Activated T-cell treated with anti-CD3 and anti-CD28 coated beads for 48 hours (primary cell): ENCODE data around the gene SPOUT1.
"Not testable (repeated sequence)": the region's sequence is repeated elsewhere in the genome, so short reads cannot be mapped to it uniquely, and the experiment has no call there.

Source experiments
- DNase-seq: peaks from one replicate; pipeline ENCODE4 v3.0.0-alpha.2; 2020; ENCODE audit warnings: low read depth

SPOUT1 gene

GRCh38 chr9:128829477-128830251, at the start of gene SPOUT1:
Gene SPOUT1 (minus strand): TSS chr9:128829794. CDS start chr9:128829780, 14 bp downstream.
- peak; percentile 96 for DNase-seq

GRCh38 chr9:128877852-128878251, 48.3 kb upstream of the SPOUT1 start:
- no peak for DNase-seq

GRCh38 chr9:128870941-128871265, 41.3 kb upstream of the SPOUT1 start:
- not testable (repeated sequence) for DNase-seq

- DNase-seq, result no peak
These were observed 40.7 kb upstream of the SPOUT1 start for GRCh38 chr9:128870128-128870940.

GRCh38 chr9:128863647-128864046, 34.1 kb upstream of the SPOUT1 start:
- DNase-seq, result peak; percentile 81

- no peak for DNase-seq
These were observed 32.8 kb upstream of the SPOUT1 start for GRCh38 chr9:128862401-128862851.

- no peak for DNase-seq
These were observed 31.9 kb upstream of the SPOUT1 start for GRCh38 chr9:128861501-128861900.

GRCh38 chr9:128860937-128861336, 31.3 kb upstream of the SPOUT1 start:
- DNase-seq, result no peak

GRCh38 chr9:128858476-128858875, 28.9 kb upstream of the SPOUT1 start:
- DNase-seq, result not testable (repeated sequence)

- not testable (repeated sequence) for DNase-seq
These were observed 24.9 kb upstream of the SPOUT1 start for GRCh38 chr9:128854454-128854853.

- DNase-seq, result not testable (repeated sequence)
These were observed 23.1 kb upstream of the SPOUT1 start for GRCh38 chr9:128852646-128853045.

GRCh38 chr9:128851779-128852600, 22.4 kb upstream of the SPOUT1 start:
- DNase-seq, result not testable (repeated sequence)

GRCh38 chr9:128851024-128851423, 21.4 kb upstream of the SPOUT1 start:
- DNase-seq, result not testable (repeated sequence)

GRCh38 chr9:128847803-128848202, 18.2 kb upstream of the SPOUT1 start:
- no peak for DNase-seq

- no peak for DNase-seq
These were observed 17.1 kb upstream of the SPOUT1 start for GRCh38 chr9:128846680-128847030.

GRCh38 chr9:128845186-128845931, 15.8 kb upstream of the SPOUT1 start:
- no peak for DNase-seq

GRCh38 chr9:128843171-128843570, 13.6 kb upstream of the SPOUT1 start:
- DNase-seq, result not testable (repeated sequence)

GRCh38 chr9:128841694-128842492, 12.3 kb upstream of the SPOUT1 start:
- DNase-seq, result no peak

GRCh38 chr9:128840524-128840923, 10.9 kb upstream of the SPOUT1 start:
- DNase-seq, result no peak

GRCh38 chr9:128838338-128838737, 8.7 kb upstream of the SPOUT1 start:
- DNase-seq, result no peak
